ENCODE results near the gene TMEM132C.
"Not testable (repeated sequence)": the region's sequence is repeated elsewhere in the genome, so short reads cannot be mapped to it uniquely, and the experiment has no call there.

The TMEM132C gene

DNA sequence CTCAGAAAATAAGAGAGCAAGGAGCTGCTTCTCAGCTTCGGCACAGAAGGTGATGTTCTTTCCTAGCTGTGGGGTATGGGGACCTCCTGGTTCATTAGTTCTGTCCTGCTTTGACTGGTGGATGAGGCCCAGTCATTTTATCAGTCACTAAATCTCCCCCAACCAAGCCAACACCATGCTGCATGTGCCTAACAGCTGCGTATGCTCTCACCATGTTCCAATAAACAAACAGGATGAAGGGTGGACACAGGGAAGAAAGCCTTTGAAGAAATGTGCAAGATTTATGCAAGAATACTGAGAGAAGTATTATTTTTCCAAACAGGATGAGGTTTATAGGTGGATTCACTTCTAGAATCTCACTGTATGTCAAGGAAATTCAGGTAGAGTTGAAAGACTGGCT, 156.2 kb downstream of the TMEM132C start:
- DNase-seq = no peak

DNA sequence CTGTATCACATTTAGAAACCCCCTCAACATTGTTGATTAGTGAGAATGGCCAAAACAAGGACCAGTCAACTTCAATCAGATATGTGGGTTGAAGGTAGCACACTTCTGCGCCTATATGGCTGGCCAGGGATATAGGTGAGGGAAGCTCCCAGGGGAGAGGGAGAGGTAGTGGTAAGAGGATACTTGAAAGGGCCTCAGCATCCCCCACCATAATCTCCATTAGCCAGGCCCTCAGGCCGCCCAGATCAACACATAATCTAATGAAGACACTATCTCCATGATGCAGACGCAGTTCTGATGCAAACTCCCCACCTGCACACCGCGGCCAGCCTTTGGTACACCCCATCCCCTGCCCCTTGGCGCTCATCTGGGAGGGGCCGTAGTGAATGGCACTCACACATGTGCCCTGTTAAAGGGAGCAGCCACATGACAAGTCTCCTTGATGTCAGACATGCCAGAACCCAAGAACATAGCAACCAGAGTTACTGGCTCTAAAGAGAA, 158.0 kb downstream of the TMEM132C start:
- DNase-seq = no peak

DNA sequence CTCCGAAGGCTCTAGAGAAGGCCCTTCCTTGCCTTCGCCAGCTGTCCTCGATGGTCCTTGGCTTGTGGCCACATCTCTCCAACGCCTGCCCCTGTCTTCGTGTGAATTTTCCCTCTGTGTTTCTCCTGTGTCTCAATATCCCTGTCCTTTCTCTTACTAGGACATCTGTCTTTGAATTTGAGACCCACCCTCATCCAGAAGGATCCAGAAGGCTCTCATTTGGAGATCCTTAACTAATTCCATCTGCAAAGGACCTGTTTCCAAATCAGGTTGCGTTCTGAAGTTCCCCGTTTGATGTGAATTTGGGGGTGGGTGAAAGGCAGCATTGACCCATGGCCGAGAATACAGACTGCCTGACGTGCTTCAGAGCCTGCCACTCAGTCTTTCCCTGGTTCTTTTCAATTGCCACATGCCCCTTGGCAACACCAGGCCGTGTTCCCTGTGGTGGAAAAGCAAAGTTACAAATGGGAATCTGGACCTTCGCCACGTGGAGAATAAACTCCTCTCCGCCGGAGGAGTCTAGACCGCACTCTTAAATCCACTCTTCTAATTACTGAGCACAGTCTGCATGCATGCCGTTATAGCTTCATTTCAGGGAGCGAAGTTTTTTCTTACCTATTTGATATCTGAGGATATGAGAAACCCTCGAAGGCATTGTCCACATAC, 158.8 kb downstream of the TMEM132C start:
- DNase-seq = no peak

DNA sequence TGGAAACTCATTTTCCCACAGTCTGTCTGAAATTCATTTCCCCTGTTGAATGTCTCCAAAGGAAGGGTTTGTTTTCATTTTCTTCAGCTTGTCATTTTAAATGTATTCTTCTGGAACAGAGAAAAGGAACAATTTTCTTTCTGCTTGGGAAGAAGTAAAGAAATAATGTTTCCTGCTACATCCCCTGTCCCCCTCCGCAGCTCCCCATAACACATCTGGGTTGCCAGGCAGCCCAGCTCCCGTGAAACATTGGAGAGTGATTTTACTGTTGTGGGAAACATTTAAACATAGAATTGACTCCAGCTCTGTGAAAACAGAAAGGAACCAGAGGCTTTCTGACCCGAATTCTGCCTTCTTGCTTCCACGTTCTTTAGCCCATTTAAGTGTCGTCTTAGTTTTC, 159.5 kb downstream of the TMEM132C start:
- DNase-seq = no peak

DNA sequence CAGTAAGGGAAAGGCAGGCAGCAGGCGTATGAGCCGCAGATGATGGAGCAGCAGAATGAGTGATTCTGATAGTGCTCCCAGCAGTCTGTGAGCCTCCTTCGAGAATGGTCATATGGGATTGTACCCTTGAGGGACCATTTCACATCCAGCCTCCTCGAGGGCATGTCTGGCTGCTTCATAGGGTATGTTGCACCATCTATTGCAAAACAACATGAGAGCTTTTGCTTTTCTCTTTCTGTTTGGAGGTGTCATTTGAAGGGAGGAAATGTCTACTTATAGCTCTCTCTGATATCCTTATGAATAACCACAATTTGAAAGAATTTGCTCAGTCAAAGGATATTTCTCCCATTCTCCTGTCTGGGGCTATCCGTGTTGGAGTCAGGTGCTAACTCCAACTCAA, 172.8 kb downstream of the TMEM132C start:
- DNase-seq = no peak

DNA sequence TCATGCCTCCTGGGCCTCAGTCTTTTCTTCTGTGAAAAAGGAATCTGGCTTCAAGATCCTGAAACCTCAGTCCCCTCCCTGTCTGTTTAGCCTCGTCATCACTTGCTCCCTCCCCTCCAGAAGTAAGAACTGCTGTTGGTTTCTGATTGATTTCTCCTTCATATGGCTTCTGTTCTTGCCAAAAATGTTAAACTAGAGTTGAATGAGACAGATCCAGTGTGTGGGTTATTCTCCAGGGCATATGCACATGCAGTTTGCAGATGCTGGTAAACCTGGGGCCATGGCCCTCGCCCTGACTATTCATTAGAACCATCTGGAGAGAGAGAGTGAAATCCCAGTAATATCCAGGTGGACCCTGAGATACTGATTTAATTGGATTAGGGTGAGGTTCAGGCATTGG, 175.1 kb downstream of the TMEM132C start:
- no peak for DNase-seq

DNA sequence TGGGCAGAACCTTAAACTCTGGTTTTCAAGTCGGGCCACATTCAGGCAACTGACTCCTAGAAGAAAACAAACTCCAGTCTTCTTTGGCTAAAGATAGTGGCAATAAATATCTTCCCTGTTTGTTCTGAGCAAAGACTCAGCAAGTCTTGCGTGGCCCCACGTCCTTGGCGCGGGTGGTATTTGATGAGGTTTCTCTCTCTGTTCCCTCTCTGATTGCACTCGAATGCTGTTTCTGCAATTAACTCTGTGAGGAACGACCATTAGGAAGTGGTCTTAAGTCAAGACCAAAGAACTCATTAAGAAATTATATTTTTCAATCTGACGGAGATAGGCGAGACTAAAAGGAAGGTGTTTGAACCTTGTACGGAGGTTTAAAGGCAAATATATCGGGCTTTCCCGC, 177.6 kb downstream of the TMEM132C start:
- no peak for DNase-seq

DNA sequence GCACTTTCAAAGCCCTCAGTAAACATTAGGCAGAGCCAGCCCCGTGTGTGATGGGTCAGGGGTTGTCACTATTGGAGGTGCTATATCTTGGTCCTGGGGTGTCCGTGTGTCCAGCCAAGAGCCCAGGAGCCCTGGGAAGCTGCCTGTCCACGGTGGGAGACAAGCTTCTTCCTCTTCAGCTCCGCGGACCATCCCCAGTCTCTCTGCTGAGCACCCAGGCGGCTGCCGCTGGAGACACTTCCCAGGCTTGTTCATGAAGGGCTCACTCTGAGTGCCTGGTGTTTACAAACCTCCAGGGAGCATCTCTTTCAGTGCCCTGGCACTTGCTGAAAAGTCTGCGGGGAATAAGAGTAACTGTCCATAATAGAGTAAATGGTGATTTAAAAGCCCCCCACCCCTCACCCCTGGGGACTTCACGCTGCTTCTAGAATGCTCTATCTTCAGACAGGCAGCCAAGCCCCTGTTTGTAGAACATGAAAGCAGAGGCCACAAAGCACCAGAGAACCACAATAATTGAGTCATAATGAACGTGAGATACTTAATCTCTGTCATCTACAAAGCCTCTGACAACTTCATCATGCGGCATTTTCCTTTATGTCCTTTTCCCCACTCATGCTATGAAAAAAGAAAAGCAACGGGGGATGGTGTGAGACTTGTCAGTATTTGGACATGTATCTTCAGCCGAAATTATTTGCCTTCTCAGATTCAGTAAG, 178.6 kb downstream of the TMEM132C start:
- DNase-seq = no peak

DNA sequence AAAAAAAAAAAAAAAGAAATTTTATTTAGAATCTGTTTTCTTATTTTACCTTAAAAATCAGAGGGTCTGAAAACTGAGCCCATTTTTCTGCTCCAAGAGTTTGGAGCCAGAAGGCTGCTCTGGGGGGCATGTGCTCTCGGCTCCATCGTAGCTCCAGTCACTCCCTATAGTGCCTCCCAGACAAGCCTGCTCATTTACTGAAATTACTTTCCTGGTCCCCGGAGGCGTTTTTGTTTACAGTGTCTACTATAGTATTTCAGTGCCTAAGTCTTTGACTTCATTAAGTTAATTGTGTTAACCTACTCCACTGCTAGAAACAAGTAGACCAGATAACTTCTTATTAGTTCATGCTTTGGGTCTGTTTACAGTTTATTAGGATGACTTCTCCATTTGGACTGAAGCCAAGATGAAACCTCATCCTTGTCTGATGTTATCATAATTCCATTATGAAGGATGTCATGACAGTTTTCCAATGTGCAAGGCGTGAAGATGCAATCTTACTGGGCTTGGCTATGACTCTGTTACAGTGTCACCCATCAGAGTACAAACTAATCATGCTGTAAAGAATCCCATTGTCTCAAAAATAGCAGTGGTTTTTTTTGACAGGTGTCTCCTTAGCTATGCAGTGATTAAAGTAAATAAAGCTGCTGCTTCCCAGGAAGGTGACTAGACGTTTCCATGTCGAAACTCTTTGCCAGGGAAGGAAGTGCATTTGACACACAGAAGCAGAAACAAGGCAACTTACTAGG, 182.3 kb downstream of the TMEM132C start:
- DNase-seq = no peak

DNA sequence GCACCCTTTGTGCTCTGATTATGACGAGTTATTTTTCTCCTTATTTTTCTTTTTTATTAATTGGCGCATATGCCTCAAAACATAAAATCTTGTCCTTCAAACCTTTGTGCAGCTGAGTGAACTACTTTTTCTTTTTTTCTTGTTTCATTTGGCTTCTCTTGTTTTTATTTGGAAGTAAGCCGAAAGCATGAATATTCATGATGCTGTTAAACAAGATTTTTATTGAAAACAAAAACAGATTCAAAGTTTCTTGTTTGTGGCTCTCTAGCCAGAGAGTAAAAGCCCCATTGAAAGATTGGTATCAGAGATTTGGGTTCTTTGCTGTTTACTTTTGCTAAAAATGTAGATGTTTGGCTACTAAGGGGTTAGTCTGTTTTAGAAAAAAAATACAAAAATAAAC, 183.8 kb downstream of the TMEM132C start:
- DNase-seq = no peak

DNA sequence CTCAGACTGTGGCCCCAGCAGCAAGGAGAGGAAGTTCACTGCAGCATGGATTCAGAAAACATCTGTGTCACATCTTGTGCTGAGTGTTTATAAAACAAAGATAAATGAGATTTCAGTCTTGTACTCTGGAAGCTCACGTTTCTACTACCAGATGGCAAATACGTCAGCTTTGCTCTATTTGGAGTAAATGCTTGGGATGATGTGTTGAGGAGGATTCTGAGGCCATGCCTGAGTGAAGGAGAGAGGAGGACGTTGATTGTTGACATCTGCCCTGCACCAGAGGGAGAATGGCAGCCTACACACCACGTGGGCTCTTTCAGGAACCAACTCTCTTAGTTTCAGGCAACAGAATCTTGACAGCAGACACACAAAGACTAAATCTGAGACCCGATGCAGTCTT, 188.9 kb downstream of the TMEM132C start:
- DNase-seq = no peak

DNA sequence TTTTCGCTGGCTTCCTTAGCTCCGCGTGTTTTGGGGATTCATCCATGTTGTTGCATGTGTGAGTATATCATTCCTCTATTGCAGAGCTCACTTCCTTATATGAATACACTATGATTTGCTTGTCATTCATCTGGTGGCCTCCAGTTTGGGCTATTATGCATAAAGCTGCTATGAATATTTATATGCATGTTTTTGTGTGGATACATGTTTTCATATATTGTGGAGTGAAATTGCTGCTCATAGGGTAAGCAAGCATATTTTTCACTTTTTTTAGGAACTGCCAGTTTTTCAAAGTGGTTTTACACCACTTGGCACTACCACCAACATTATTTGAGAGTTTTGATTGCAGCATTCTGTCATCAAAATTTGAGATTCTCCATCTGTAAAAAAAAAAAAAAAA, 190.0 kb downstream of the TMEM132C start:
- DNase-seq = no peak

DNA sequence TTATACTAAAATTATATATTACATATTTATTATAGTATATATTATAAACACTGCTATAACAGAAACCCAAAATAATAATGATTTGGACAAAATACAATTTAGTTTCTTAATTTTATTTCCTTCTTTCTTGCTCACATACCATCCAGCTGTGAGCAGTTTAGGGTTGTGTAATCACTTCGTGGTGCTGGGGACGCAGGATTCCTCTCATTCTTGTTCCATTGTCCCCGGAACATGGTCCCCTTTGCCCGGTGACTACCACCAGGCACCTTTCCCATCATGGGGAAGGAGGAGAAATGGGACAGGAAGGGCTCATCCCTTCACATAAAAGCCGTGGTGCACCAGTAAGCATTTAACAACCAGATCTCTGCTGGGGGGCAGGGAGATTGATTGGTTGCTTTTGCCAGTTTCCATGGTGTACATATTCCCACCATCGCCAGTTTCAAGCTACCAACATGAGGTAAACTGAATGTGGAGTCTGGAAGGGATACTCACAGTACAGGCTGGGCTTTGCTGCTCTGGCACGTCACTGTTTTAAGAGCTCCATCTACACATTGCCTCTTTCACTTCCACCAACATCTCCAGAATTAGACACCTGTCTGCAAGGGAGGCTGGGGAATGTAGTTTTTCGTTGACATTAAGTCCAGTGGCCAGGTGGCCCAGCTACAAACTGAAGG, 191.5 kb downstream of the TMEM132C start:
- DNase-seq = no peak

DNA sequence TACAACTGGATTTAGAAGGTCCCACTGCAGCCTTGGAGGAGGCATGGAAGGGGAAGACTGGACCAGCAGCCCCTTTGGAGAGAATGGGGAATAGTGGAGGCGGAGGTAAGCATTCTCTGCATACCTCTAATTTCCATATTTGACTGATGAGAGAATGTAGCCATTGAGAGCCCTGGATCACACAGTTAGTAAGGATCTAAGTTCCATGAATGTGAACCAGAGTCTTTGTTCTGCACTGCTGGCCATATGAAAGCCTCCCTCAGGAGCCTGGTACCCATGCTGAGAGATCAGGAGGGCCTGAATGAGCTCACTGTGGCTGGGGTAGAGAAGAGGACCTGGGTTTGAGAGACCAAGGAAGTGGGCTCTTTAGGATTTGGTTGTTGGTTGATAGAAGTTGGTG, 192.1 kb downstream of the TMEM132C start:
- no peak for DNase-seq

DNA sequence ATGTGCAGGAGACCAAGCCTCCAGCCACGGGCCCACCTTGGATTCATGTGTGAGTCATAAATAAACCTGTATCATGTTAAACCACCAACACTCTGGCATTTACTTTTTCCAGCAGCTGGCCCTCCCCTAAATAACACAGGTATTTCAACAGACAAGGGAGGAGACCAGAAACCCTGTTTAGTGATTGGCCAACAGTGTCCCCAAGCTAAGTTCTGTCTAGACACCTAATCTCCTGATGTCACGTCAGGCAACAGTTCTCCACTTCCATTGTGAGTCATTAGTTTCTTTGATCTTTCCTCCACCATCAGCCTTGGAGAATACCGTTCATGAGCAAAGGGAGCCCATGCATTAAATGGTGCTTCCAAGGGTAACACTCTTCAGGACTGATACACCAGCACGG, 196.9 kb downstream of the TMEM132C start:
- no peak for DNase-seq

DNA sequence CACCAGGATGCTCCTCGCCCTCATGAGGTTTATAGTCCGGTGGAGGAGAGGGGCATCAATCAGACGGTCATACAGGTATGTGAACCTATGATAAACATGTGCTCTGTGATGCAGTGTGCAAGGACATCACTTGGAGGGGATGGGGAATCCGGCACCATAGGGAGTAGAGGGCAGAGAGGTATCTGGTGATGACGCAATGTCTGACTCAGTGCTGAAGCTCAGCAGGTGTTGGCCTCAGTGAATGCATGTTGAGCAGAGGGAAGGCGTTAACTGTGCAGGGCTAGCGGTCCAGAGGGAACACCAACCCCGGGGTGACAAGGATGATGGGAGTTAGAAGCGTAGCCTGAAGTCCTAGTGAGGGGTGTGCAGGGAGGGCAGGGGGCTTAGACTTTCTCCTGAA, 200.9 kb downstream of the TMEM132C start:
- no peak for DNase-seq

DNA sequence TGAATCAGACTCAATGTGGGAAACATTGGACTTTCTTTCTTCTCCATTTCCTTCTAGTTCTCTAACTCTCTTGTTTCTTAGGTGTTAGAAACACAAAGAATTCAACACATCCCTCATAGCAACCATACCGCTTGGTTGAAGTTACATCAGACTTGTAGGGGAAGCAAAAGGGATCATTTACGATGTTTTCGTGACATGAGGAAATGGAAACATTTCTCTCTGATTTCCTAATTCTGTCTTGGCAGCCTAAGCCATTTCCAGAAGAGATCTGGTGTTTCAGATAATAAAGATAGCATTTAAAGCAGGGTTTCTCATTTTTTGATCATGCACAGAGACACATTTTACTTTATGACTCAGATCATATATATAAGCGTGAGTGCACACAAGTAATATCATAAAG, 202.0 kb downstream of the TMEM132C start:
- no peak for DNase-seq

DNA sequence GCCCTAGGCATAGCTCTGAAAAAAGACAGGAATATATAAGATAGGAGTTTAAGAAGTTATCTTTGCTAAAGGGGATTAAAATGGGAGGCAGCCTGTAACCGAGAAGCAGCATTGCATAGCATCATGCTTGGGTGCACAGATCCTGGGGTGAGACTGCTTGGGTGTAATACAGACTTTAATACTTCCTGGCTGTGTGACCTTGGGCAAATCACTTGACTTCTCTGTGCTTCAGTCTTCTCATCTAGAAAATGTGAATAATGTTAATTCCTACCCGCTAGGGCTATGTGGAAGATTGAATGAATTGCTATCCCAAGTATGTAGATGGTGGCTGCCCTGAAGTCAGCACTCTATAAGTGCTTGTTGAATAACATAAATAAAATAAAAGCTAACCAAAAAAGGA, 204.5 kb downstream of the TMEM132C start:
- no peak for DNase-seq

DNA sequence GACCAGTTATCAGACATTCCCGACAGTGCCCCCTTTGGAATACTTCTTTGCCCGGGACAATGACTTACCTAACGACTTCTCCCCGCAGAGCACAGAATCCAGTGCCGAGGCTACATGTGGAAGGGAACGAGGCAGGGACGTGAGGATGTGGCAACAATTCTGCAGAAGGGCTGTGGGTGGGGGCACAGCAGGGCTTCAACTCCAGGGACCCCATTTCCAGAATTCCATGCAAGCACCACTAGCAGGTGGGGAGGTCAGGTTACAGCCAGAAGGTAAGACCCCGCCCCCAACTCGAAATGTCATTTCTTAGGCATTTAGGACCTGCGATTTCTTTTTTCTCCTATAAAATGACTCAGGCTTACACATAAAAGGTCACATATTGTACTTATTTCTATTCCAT, 207.9 kb downstream of the TMEM132C start:
- DNase-seq = no peak

DNA sequence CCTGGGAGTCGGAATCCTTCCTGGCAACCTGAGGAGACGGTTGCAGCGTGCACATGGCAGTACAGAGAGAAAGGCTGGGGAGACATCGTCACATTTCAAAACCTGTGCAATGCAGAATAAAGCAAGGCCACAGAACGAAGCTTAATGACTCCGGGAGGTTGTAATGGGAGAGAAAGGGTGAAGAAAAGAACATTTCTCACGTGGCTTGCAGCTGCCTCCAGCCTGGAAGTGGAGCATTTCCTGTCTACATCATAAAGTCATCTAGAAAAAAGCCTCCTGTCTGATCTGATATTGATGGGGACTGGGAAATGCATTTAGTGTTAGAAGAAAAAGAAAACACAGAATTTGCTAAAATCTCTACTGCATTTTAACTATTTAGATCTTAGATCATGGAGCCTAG, 209.3 kb downstream of the TMEM132C start:
- DNase-seq = no peak

DNA sequence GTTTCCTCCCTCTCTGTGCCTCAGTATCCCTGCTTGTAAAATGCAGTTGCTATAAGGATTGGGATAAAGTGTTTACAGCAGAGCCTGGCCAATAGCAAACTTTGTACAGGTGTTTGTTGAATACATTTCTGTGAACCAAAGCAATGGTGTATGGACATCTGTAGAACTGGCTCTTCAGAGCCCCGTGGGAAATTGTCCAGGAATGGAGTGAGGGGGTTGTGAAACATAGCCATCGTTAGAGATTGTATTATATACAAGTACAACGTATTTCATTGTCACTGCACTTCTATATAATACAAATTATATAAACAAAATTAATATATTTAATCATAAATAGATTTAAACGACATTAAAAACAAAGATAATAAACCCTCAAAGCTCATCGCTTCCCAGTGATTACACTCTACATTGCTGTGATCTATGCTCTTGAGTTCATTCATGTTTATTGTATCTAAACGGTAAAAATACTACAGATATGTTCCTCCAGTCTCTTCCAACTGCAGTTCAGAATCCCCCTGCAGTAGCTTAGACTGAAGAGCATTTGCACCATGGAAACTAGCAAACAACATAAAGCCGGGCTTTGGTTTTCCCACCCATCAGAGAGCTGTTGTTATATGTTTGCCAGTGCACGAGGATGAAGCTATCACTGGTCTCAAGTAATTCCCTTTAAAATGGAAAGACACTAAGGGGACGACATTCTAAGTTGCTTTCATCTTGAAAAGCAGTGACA, 216.7 kb downstream of the TMEM132C start:
- no peak for DNase-seq

DNA sequence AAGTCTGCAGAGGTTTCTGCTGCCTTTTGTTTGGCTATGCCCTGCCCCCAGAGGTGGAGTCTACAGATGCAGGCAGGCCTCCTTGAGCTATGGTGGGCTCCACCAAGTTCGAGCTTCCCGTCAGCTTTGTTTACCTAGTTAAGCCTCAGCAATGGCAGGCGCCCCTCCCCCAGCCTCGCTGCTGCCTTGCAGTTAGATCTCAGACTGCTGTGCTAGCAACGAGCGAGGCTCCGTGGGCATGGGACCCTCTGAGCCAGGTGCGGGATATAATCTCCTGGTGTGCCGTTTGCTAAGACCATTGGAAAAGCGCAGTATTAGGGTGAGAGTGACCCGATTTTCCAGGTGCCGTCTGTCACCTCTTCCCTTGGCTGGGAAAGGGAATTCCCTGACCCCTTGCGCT, 230.4 kb downstream of the TMEM132C start:
- DNase-seq = not testable (repeated sequence)

DNA sequence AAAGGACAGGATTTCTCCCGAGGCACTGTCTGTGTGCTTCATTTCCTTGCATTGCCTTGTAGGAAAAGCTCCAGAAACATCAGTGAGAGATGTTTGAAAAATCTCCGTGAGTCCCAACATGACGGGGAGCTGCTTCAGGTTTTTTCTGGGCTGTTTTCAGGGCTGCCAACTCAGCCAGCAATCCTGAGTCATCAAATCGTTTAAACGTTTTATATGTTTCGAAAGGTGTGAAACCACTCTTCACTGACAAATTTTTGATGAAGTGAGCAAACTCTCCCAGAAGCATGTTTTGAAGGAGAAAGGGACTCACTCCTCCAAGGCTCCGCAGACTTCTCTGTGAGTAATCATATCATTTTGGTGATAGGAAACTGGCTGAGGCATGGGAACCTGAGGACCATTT, 240.5 kb downstream of the TMEM132C start:
- DNase-seq = no peak

All from activated CD4-positive, alpha-beta T cell treated with anti-CD3 and anti-CD28 coated beads, Interleukin-2, amount 50 U/mL, for 48 hours (primary cell).